Stimulated activated CD4-positive, alpha-beta T cell treated with anti-CD3 and anti-CD28 coated beads, Interleukin-2, amount 100 ng/mL, for 24 hours (primary cell): ENCODE measurements around the gene CD177.
"Not testable (repeated sequence)": the region's sequence is repeated elsewhere in the genome, so short reads cannot be mapped to it uniquely, and the experiment has no call there.

Experiments
- DNase-seq, 2 donors: peaks; one replicate each; pipeline ENCODE4 v3.0.0-alpha.2; 2020

The CD177 gene

DNA sequence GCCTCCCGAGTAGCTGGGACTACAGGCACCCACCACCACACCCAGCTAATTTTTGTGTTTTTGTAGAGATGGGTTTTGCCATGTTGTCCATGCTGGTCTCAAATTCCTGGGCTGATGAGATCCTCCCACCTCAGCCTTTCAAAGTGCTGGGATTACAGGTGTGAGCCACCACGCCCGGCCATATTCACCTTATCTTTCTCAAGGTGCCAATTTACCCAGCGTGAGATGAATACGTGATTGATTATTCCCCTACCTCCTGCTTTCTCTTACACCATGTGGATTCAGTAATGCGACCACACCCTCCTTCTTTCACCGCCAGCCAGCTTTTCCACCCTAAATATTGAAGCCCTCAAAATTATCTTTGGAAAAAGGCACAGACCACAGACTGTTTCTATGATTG is 29.8 kb downstream of the CD177 start:
- not testable (repeated sequence) for DNase-seq

DNA sequence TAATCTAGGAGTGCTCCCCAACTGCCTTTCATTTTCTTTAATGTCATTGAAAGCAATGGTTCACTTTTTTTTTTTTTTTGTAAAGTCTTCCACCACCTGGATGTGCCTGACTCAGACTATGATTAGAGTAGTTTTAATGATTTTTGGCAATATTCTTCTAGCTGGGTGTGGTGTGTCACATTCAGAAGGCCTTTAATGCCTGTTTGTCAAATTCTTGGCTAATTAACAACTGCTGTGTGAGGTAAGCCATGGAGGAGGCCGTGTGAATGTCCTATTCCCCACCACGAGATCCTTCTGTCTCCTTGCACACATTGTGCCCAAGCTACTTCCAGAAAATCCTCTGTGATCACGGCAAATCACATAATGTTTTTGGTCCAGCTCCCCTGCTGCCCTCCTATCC is 30.3 kb downstream of the CD177 start:
- DNase-seq = not testable (repeated sequence)

DNA sequence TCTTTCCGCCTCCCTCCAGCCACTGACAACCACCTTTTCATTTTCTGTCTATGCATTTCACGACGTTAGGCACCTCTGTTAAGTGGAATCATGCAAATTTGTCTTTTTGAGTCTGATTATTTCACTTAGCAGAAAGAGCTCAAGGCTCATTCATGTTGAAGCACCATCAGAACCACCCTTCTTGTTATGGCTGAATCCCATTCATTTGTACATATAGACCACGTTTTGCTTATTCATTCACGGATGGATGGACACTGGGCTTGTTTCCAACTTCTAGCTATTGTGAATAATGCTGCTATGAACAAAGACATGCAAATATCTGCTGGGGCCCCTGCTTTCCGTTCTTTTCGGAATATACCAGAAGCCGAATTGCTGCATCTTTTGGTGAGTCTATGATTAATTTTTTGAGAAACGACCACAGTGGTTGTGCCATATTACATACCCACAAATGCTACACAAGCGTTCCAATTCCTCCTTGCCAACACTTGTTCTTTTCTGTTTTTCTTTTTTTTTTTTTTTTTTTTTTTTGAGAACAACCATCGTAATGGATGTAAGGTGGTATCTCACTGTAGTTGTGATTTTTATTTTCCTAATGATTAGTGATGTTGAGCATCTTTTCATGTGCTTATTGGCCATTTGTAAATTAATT is 37.5 kb downstream of the CD177 start:
- DNase-seq = not testable (repeated sequence)

DNA sequence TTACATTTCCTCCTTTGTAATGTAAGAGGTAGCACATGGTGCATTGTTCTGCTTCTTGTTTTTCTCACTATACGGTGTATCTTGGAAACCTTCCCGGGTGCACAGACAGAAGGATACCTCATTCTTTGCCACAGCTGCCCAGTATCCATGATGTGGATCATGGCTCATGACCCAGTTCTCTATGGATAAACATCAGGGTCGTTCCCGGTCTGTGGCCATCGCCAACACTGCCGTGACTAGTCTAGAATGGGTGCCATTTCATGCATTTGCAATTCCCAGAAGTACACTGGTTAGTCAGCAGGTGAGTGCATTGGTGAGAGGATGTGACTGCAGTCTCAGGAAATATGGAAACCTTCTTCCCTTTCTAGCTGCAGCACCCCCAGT is 38.1 kb downstream of the CD177 start:
- DNase-seq = not testable (repeated sequence)

- not testable (repeated sequence) for DNase-seq
Observed at GRCh38 chr19:43393501-43393900, 40.0 kb downstream of the CD177 start.

GRCh38 chr19:43395561-43395960 is 42.1 kb downstream of the CD177 start:
- no peak for DNase-seq

DNA sequence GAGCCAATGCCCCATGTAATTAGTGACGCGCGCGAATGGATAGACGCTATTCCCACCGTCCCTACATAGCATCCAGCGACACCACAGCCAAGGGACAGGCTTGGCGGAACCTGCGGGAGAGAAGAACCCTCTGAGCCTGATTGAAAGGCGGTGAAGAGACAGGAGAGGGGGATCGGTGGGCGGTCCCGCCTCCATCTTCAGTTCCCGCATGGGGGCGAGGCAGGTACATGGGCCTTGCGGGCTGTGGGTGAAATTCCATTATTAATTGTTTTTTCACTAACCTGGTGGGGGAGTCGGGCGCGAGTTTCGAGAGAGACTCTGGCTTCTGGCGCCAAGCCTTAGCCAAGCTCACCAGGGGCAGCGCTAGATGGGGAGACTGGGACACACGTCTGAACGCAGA is 52.8 kb downstream of the CD177 start:
- no peak for DNase-seq

DNA sequence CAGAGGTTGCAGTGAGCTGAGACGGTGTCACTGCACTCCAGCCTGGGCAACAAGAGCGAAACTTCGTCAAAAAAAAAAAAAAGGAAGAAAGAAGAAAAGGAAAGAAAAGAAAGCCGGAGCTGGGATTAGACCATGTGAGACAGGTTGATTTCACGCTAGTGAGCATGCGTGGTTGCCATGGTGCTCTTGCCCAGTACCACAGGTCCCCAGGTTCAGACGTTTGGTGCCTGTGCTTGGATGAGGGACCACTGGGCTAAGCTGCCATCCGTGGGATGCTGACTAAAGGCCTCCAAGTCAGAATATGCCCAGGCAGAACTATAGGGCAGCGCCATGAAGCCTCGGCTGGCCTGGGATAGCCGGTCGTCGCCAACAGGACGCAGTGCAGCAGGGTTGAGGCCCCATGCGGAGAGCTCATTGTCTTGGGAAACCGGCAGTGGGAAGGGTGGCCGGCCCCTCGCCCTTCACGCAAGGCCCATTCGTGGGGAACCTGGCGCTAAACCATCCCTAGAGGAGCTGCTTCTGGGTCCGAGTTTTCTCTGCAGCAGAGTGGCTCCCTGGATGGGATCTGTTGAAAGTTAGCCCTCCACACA is 54.0 kb downstream of the CD177 start:
- no peak for DNase-seq

DNA sequence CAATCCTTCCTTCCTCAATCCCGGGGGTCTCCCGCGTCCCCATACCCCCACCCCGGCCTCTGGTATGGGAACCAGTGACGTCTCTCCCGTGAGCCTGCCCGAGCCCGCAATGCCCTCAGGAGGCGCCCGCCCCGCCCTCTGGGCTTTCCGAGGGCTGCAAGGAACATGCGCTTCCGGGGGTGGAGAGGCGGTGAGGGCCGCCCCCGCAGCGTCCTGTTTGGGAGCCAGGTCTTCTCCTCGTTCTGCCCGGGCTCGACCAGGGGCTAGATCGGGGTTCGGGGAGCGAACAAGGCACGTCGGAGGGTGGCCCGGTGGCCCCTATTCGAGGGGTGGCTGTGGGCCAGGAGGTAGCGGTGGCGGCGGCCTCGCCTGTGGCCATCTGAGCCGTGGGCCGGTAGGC is 54.6 kb downstream of the CD177 start:
- no peak for DNase-seq

DNA sequence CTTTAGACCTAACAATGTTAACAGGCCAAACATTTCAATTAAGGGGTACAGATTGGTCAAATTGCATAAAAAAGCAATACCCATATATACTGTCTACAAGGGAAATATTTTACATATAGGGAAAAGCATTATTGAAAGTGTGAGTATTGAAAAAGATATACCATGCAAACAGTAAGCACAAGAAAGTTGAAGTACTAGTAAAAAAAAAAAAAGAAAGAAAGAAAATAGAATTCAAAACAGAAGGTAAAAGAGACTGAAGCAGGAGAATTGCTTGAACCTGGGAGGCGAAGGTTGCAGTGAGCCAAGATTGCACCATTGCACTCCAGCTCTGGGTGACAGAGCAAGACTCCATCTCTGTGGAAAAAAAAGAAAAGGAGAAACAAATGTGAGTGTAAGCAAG is 55.9 kb downstream of the CD177 start:
- no peak for DNase-seq

DNA sequence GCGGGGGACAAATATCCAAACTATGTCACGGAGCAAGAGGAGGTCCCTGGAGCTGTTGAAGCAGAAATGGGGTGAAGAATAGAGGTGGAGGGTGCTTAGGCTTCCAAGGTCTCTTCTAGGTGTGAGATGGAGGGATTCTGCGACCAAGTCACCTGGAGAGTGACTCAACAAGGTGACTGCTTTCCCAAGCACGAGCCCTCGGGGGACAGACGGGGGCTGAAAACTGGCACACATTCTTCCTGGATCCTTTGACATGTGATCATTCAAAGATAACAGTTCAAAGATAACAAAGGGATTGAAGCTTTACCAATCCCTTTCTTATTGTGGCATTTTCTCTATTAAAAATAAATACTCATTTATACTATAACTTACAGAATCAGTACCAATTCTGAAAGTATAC is 59.0 kb downstream of the CD177 start:
- DNase-seq = no peak
